ENCODE data around the gene TMEM164.

Gene TMEM164

GRCh38 chrX:110167952-110168451, 165.1 kb downstream of the TMEM164 start:
- DNase-seq (ENCODE audit: low read depth), result peak; percentile 32

- DNase-seq (ENCODE audit: low read depth), result peak; percentile 41
These were observed 165.7 kb downstream of the TMEM164 start for GRCh38 chrX:110168585-110168984.

- no peak for DNase-seq (ENCODE audit: low read depth)
These were observed 167.1 kb downstream of the TMEM164 start for GRCh38 chrX:110170029-110170428.

GRCh38 chrX:110171442-110171841, 168.5 kb downstream of the TMEM164 start:
- DNase-seq (ENCODE audit: low read depth), result no peak

- DNase-seq (ENCODE audit: low read depth), result no peak
These were observed 169.3 kb downstream of the TMEM164 start for GRCh38 chrX:110172215-110172614.

- DNase-seq (ENCODE audit: low read depth), result no peak
These were observed 170.6 kb downstream of the TMEM164 start for GRCh38 chrX:110173192-110174175.

- DNase-seq (ENCODE audit: low read depth), result no peak
These were observed 172.2 kb downstream of the TMEM164 start for GRCh38 chrX:110175146-110175545.

GRCh38 chrX:110175696-110176095, 172.8 kb downstream of the TMEM164 start:
- no peak for DNase-seq (ENCODE audit: low read depth)

- DNase-seq (ENCODE audit: low read depth), result no peak
These were observed 175.4 kb downstream of the TMEM164 start for GRCh38 chrX:110178179-110178865.

GRCh38 chrX:110180176-110180927, 177.4 kb downstream of the TMEM164 start:
- peak; percentile 28 for DNase-seq (ENCODE audit: low read depth)

- DNase-seq (ENCODE audit: low read depth), result peak; percentile 42
These were observed 178.0 kb downstream of the TMEM164 start for GRCh38 chrX:110180928-110181310.

- no peak for DNase-seq (ENCODE audit: low read depth)
These were observed 178.7 kb downstream of the TMEM164 start for GRCh38 chrX:110181459-110182137.

GRCh38 chrX:110182362-110182761, 179.4 kb downstream of the TMEM164 start:
- DNase-seq (ENCODE audit: low read depth), result no peak

- no peak for DNase-seq (ENCODE audit: low read depth)
These were observed 180.0 kb downstream of the TMEM164 start for GRCh38 chrX:110182865-110183264.

- no peak for DNase-seq (ENCODE audit: low read depth)
These were observed 180.4 kb downstream of the TMEM164 start for GRCh38 chrX:110183314-110183713.

GRCh38 chrX:110188701-110189558, 186.0 kb downstream of the TMEM164 start:
- no peak for DNase-seq (ENCODE audit: low read depth)

- no peak for DNase-seq (ENCODE audit: low read depth)
These were observed 189.6 kb downstream of the TMEM164 start for GRCh38 chrX:110192516-110192915.

- DNase-seq (ENCODE audit: low read depth), result no peak
These were observed 192.1 kb downstream of the TMEM164 start for GRCh38 chrX:110194977-110195376.

GRCh38 chrX:110201799-110202198, 198.9 kb downstream of the TMEM164 start:
- DNase-seq (ENCODE audit: low read depth), result no peak

GRCh38 chrX:110204986-110205385, 202.1 kb downstream of the TMEM164 start:
- peak; percentile 67 for DNase-seq (ENCODE audit: low read depth)

- DNase-seq (ENCODE audit: low read depth), result no peak
These were observed 205.2 kb downstream of the TMEM164 start for GRCh38 chrX:110208092-110208491.
